GM21447 (cell line): ENCODE measurements around the gene BLACAT1.
A peak's percentile ranks its signal among the peaks of the same experiment; 100 is the strongest.
"Not testable (repeated sequence)": the region's sequence is repeated elsewhere in the genome, so short reads cannot be mapped to it uniquely, and the experiment has no call there.

Experiments used
- ATAC-seq: cut with Tn5 transposase; IDR thresholded peaks from one replicate; pipeline ENCODE4 v1.9.1; 2021; ENCODE audit not compliant: unreplicated experiment

BLACAT1 gene

GRCh38 chr1:205442051-205442725 is 13.7 kb downstream of the BLACAT1 start:
- ATAC-seq: no peak

- no peak for ATAC-seq
Observed at GRCh38 chr1:205441716-205442050, 14.2 kb downstream of the BLACAT1 start.

GRCh38 chr1:205441318-205441633 is 14.6 kb downstream of the BLACAT1 start:
- no peak for ATAC-seq

GRCh38 chr1:205440476-205441317 is 15.1 kb downstream of the BLACAT1 start:
- peak; percentile 74 for ATAC-seq

GRCh38 chr1:205440121-205440475 is 15.7 kb downstream of the BLACAT1 start:
- ATAC-seq: no peak

- ATAC-seq: no peak
Observed at GRCh38 chr1:205438213-205439158, 17.4 kb downstream of the BLACAT1 start.

GRCh38 chr1:205437570-205437969 is 18.3 kb downstream of the BLACAT1 start:
- no peak for ATAC-seq

- no peak for ATAC-seq
Observed at GRCh38 chr1:205436776-205437410, 19.0 kb downstream of the BLACAT1 start.

- ATAC-seq: no peak
Observed at GRCh38 chr1:205435578-205436573, 20.0 kb downstream of the BLACAT1 start.

GRCh38 chr1:205434738-205435137 is 21.1 kb downstream of the BLACAT1 start:
- no peak for ATAC-seq

- not testable (repeated sequence) for ATAC-seq
Observed at GRCh38 chr1:205432692-205433091, 23.2 kb downstream of the BLACAT1 start.

- ATAC-seq: no peak
Observed at GRCh38 chr1:205432116-205432515, 23.7 kb downstream of the BLACAT1 start.

GRCh38 chr1:205430696-205431305 is 25.0 kb downstream of the BLACAT1 start:
- no peak for ATAC-seq

GRCh38 chr1:205429762-205430695 is 25.8 kb downstream of the BLACAT1 start:
- no peak for ATAC-seq

GRCh38 chr1:205424901-205425600 is 30.8 kb downstream of the BLACAT1 start:
- no peak for ATAC-seq

- ATAC-seq: no peak
Observed at GRCh38 chr1:205423814-205424399, 31.9 kb downstream of the BLACAT1 start.

GRCh38 chr1:205422993-205423642 is 32.7 kb downstream of the BLACAT1 start:
- ATAC-seq: no peak
